Ishikawa (cell line): ENCODE results near the gene CD82.

Experiments used
- CEBPB ChIP-seq: IDR thresholded peaks from 2 replicates; pipeline ENCODE4 v1.6.1; 2012
- CREB1 ChIP-seq: IDR thresholded peaks from 2 replicates; pipeline ENCODE4 v1.6.1; 2012; ENCODE audit warnings: low read depth
- EP300 ChIP-seq: IDR thresholded peaks from 2 replicates; pipeline ENCODE4 v1.6.1; 2012; ENCODE audit warnings: borderline replicate concordance
- RAD21 ChIP-seq: IDR thresholded peaks from 2 replicates; pipeline ENCODE4 v1.6.1; 2012; ENCODE audit warnings: low read depth
- TAF1 ChIP-seq: IDR thresholded peaks from 2 replicates; pipeline ENCODE4 v1.6.1; 2012; ENCODE audit warnings: low read depth, mild to moderate bottlenecking
- TCF12 ChIP-seq: IDR thresholded peaks from 2 replicates; pipeline ENCODE4 v1.6.1; 2012; ENCODE audit warnings: low read depth
- TEAD4 ChIP-seq: IDR thresholded peaks from 2 replicates; pipeline ENCODE4 v1.6.1; 2012
- TF ChIP-seq, protein P1 (sequence below): IDR thresholded peaks from 2 replicates; pipeline ENCODE4 v1.6.1; 2012
- TF ChIP-seq, protein P2 (sequence below): IDR thresholded peaks from 2 replicates; pipeline ENCODE4 v1.6.1; 2012; ENCODE audit warnings: low read depth, mild to moderate bottlenecking

DNA sequence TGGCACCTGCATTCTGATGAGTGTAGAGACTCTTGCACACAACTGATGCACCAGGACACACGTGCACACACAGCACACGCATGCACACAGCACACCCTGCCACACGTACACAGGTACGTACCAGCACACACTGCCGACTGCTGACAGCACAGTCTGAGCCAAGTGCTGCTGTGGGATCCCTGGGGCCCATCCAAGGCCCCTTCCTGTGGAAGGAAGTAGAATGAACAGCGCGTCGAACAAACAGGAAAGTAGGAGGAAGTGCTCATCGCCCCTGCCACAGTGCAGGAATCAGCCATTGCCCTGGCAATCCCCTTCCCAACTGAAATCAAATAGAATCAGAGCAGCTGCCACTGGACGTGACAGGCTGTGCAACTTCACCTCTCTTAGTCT is 57.9 kb downstream of the CD82 start:
- TF ChIP-seq TAF1 (no peak), CEBPB (no peak), CREB1 (no peak), RAD21 (no peak), EP300 (no peak), TCF12 (no peak), TEAD4 (no peak)
- TF ChIP-seq, protein P1, sequence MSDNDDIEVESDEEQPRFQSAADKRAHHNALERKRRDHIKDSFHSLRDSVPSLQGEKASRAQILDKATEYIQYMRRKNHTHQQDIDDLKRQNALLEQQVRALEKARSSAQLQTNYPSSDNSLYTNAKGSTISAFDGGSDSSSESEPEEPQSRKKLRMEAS, result no peak
- TF ChIP-seq, protein P2, sequence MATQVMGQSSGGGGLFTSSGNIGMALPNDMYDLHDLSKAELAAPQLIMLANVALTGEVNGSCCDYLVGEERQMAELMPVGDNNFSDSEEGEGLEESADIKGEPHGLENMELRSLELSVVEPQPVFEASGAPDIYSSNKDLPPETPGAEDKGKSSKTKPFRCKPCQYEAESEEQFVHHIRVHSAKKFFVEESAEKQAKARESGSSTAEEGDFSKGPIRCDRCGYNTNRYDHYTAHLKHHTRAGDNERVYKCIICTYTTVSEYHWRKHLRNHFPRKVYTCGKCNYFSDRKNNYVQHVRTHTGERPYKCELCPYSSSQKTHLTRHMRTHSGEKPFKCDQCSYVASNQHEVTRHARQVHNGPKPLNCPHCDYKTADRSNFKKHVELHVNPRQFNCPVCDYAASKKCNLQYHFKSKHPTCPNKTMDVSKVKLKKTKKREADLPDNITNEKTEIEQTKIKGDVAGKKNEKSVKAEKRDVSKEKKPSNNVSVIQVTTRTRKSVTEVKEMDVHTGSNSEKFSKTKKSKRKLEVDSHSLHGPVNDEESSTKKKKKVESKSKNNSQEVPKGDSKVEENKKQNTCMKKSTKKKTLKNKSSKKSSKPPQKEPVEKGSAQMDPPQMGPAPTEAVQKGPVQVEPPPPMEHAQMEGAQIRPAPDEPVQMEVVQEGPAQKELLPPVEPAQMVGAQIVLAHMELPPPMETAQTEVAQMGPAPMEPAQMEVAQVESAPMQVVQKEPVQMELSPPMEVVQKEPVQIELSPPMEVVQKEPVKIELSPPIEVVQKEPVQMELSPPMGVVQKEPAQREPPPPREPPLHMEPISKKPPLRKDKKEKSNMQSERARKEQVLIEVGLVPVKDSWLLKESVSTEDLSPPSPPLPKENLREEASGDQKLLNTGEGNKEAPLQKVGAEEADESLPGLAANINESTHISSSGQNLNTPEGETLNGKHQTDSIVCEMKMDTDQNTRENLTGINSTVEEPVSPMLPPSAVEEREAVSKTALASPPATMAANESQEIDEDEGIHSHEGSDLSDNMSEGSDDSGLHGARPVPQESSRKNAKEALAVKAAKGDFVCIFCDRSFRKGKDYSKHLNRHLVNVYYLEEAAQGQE, result no peak
